T-helper 1 cell treated with Interleukin-12 subunit alpha and Interleukin-12 subunit beta and Interleukin-4 antibody, amounts not matched to agents 30 μg/mL and 1 μg/mL, for 36 hours (primary cell): Measurements from ENCODE around the gene STAMBPL1.

ENCODE experiments used
- H3K27ac Mint-ChIP-seq: one replicate; pipeline ENCODE4 v1.8.0; 2021; ENCODE audit warnings: mild to moderate bottlenecking, mixed read lengths
- H3K27me3 Mint-ChIP-seq: one replicate; pipeline ENCODE4 v1.8.0; 2021; ENCODE audit warnings: low read depth, mixed read lengths
- H3K36me3 Mint-ChIP-seq: one replicate; pipeline ENCODE4 v1.8.0; 2021; ENCODE audit warnings: low read depth, mixed read lengths
- H3K4me1 Mint-ChIP-seq: one replicate; pipeline ENCODE4 v1.8.0; 2021; ENCODE audit warnings: low read depth, mixed read lengths
- H3K4me3 Mint-ChIP-seq: one replicate; pipeline ENCODE4 v1.8.0; 2021; ENCODE audit warnings: mild to moderate bottlenecking, moderate library complexity, mixed read lengths
- H3K9me3 Mint-ChIP-seq: one replicate; pipeline ENCODE4 v1.8.0; 2021; ENCODE audit warnings: mixed read lengths

STAMBPL1 gene

GRCh38 chr10:88848499-88848898 lies 31.5 kb upstream of the STAMBPL1 start:
- Mint-ChIP-seq H3K36me3 (no peaks in the 10 kb centered on the region), H3K9me3 (no peaks in the 10 kb centered on the region), H3K4me3 (peak overlapping the region; percentile 15), H3K4me1 (peaks cover 16% of the 10 kb centered on the region), H3K27me3 (peaks cover 17% of the 10 kb centered on the region), H3K27ac (peak overlapping the region; percentile 23)

- peak overlapping the region; percentile 7 for H3K27ac Mint-ChIP-seq
- H3K4me1 Mint-ChIP-seq = peaks cover 16% of the 10 kb centered on the region
- peaks cover 12% of the 10 kb centered on the region for H3K27me3 Mint-ChIP-seq
- no peak overlapping the region for H3K4me3 Mint-ChIP-seq
- no peaks in the 10 kb centered on the region for H3K36me3 Mint-ChIP-seq
- no peaks in the 10 kb centered on the region for H3K9me3 Mint-ChIP-seq
These were observed 30.8 kb upstream of the STAMBPL1 start for GRCh38 chr10:88849234-88849633.

- Mint-ChIP-seq H3K27me3 (peaks cover 3% of the 10 kb centered on the region), H3K36me3 (no peaks in the 10 kb centered on the region), H3K4me3 (no peak overlapping the region), H3K4me1 (peaks cover 16% of the 10 kb centered on the region), H3K27ac (no peak overlapping the region), H3K9me3 (no peaks in the 10 kb centered on the region)
These were observed 29.3 kb upstream of the STAMBPL1 start for GRCh38 chr10:88850712-88851111.

- no peaks in the 10 kb centered on the region for H3K9me3 Mint-ChIP-seq
- H3K4me1 Mint-ChIP-seq = peaks cover 16% of the 10 kb centered on the region
- H3K4me3 Mint-ChIP-seq = no peak within 1 kb of the TSS
- no peaks in the 10 kb centered on the region for H3K27me3 Mint-ChIP-seq
- H3K36me3 Mint-ChIP-seq = no peaks in the 10 kb centered on the region
- no peak within 1 kb of the TSS for H3K27ac Mint-ChIP-seq
These were observed 28.3 kb upstream of the STAMBPL1 start, which contains the start of gene ANKRD22 for GRCh38 chr10:88851706-88852105. TSS of gene ANKRD22 (minus strand) at chr10:88851844. CDS start at chr10:88851607, 237 bp downstream.

GRCh38 chr10:88852327-88852726 lies 27.7 kb upstream of the STAMBPL1 start:
- Mint-ChIP-seq H3K4me1 (peaks cover 16% of the 10 kb centered on the region), H3K9me3 (no peaks in the 10 kb centered on the region), H3K27ac (no peak overlapping the region), H3K27me3 (no peaks in the 10 kb centered on the region), H3K36me3 (no peaks in the 10 kb centered on the region), H3K4me3 (no peak overlapping the region)

- H3K27me3 Mint-ChIP-seq = no peaks in the 10 kb centered on the region
- no peaks in the 10 kb centered on the region for H3K36me3 Mint-ChIP-seq
- peaks cover 14% of the 10 kb centered on the region for H3K4me1 Mint-ChIP-seq
- no peak overlapping the region for H3K4me3 Mint-ChIP-seq
- no peaks in the 10 kb centered on the region for H3K9me3 Mint-ChIP-seq
- H3K27ac Mint-ChIP-seq = no peak overlapping the region
These were observed 26.7 kb upstream of the STAMBPL1 start for GRCh38 chr10:88853155-88853881.

GRCh38 chr10:88854684-88855083 lies 25.4 kb upstream of the STAMBPL1 start:
- H3K4me1 Mint-ChIP-seq = peaks cover 4% of the 10 kb centered on the region
- H3K36me3 Mint-ChIP-seq = no peaks in the 10 kb centered on the region
- H3K27ac Mint-ChIP-seq = no peak overlapping the region

GRCh38 chr10:88857831-88858230 lies 22.2 kb upstream of the STAMBPL1 start:
- no peaks in the 10 kb centered on the region for H3K36me3 Mint-ChIP-seq
- no peak overlapping the region for H3K27ac Mint-ChIP-seq
- H3K4me1 Mint-ChIP-seq = no peaks in the 10 kb centered on the region
- H3K27me3 Mint-ChIP-seq = peaks cover 8% of the 10 kb centered on the region
- no peaks in the 10 kb centered on the region for H3K9me3 Mint-ChIP-seq
- H3K4me3 Mint-ChIP-seq = no peak overlapping the region

More at GRCh38 chr10:88854684-88855083, 25.4 kb upstream of the STAMBPL1 start:
- H3K4me3 Mint-ChIP-seq = no peak overlapping the region
- H3K9me3 Mint-ChIP-seq = no peaks in the 10 kb centered on the region
- no peaks in the 10 kb centered on the region for H3K27me3 Mint-ChIP-seq

GRCh38 chr10:88858491-88858890 lies 21.6 kb upstream of the STAMBPL1 start:
- Mint-ChIP-seq H3K4me1 (no peaks in the 10 kb centered on the region), H3K27me3 (peaks cover 14% of the 10 kb centered on the region), H3K9me3 (no peaks in the 10 kb centered on the region), H3K4me3 (no peak overlapping the region), H3K27ac (no peak overlapping the region), H3K36me3 (no peaks in the 10 kb centered on the region)

GRCh38 chr10:88861036-88861435 lies 19.0 kb upstream of the STAMBPL1 start:
- no peaks in the 10 kb centered on the region for H3K4me1 Mint-ChIP-seq
- H3K27me3 Mint-ChIP-seq = peaks cover 20% of the 10 kb centered on the region
- no peak overlapping the region for H3K27ac Mint-ChIP-seq
- no peaks in the 10 kb centered on the region for H3K36me3 Mint-ChIP-seq
- no peaks in the 10 kb centered on the region for H3K9me3 Mint-ChIP-seq
- H3K4me3 Mint-ChIP-seq = no peak overlapping the region

- H3K27me3 Mint-ChIP-seq = peaks cover 20% of the 10 kb centered on the region
- H3K4me1 Mint-ChIP-seq = peaks cover 3% of the 10 kb centered on the region
- no peak overlapping the region for H3K27ac Mint-ChIP-seq
- H3K36me3 Mint-ChIP-seq = no peaks in the 10 kb centered on the region
- H3K4me3 Mint-ChIP-seq = no peak overlapping the region
- H3K9me3 Mint-ChIP-seq = no peaks in the 10 kb centered on the region
These were observed 14.7 kb upstream of the STAMBPL1 start for GRCh38 chr10:88865281-88865876.

- Mint-ChIP-seq H3K4me1 (peaks cover 3% of the 10 kb centered on the region), H3K27me3 (peaks cover 20% of the 10 kb centered on the region), H3K27ac (no peak overlapping the region), H3K4me3 (no peak overlapping the region), H3K9me3 (peaks cover 5% of the 10 kb centered on the region), H3K36me3 (no peaks in the 10 kb centered on the region)
These were observed 13.6 kb upstream of the STAMBPL1 start for GRCh38 chr10:88866454-88866853.

- no peak overlapping the region for H3K4me3 Mint-ChIP-seq
- H3K36me3 Mint-ChIP-seq = no peaks in the 10 kb centered on the region
- H3K27me3 Mint-ChIP-seq = no peaks in the 10 kb centered on the region
- H3K9me3 Mint-ChIP-seq = peaks cover 5% of the 10 kb centered on the region
- H3K4me1 Mint-ChIP-seq = peaks cover 3% of the 10 kb centered on the region
- no peak overlapping the region for H3K27ac Mint-ChIP-seq
These were observed 10.0 kb upstream of the STAMBPL1 start for GRCh38 chr10:88870089-88870488.

- H3K9me3 Mint-ChIP-seq = peaks cover 12% of the 10 kb centered on the region
- no peaks in the 10 kb centered on the region for H3K36me3 Mint-ChIP-seq
- no peak overlapping the region for H3K4me3 Mint-ChIP-seq
- H3K27me3 Mint-ChIP-seq = no peaks in the 10 kb centered on the region
- H3K27ac Mint-ChIP-seq = no peak overlapping the region
- H3K4me1 Mint-ChIP-seq = peaks cover 12% of the 10 kb centered on the region
These were observed 6.3 kb upstream of the STAMBPL1 start for GRCh38 chr10:88873757-88874156.

- H3K36me3 Mint-ChIP-seq = no peaks in the 10 kb centered on the region
- H3K27ac Mint-ChIP-seq = no peak overlapping the region
- no peaks in the 10 kb centered on the region for H3K27me3 Mint-ChIP-seq
- peaks cover 12% of the 10 kb centered on the region for H3K9me3 Mint-ChIP-seq
- H3K4me3 Mint-ChIP-seq = no peak overlapping the region
- peaks cover 16% of the 10 kb centered on the region for H3K4me1 Mint-ChIP-seq
These were observed 5.8 kb upstream of the STAMBPL1 start for GRCh38 chr10:88874281-88874680.
